ENCODE data around the gene THRB. TPM values are rescaled to one million over a fixed set of nuclear protein-coding genes. Genes with fewer than 3 reads are reported as not detected.

Gene THRB
- total and polyA plus RNA-seq, 4 experiments from 2014 or later, result 0.03 TPM; not detected in 3

DNA sequence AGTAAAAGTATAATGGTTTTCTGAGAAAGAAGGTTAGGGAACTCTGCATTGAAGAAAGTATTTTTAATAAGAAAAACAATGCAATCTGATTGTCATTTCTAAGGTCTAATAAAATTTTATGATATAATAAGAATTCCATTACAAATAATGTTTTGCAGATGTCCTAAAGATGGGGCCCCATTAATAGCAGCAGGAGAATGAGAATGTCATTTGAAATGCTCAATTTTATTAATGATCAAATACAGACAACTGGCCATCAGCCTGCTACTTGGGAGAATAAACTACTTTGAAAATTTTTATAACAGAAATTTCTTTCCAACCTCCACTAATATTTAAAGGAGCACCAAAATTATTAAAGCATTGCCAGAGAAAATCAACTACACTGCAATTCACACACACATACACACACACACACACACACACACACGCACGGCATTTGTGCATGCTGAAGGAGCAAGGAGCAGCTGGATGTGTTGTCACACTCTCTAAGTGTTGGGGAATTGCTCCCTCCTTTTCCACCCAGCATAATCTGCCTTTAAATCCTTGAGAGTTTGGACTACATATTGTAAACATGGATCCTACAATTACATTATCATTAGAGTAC lies 109.5 kb downstream of the THRB start:
- H3K27ac Mint-ChIP-seq, result no peak overlapping the region
- CTCF ChIA-PET (ENCODE audit: partially characterized antibody), result no interaction called here
- H3K4me3 Mint-ChIP-seq, result no peak overlapping the region
- no peak overlapping the region for H3K4me3 ChIP-seq (ENCODE audit: low read length in 2 of 2)
- H3K4me1 Mint-ChIP-seq, result no peaks in the 10 kb centered on the region
- intact Hi-C loops (cut with micrococcal nuclease), result no loop called here
- POLR2A ChIA-PET (ENCODE audit: partially characterized antibody), result no interaction called here
- H3K27ac ChIP-seq (ENCODE audit: low read depth, low read length), result no peak overlapping the region
- H3K36me3 Mint-ChIP-seq, result no peaks in the 10 kb centered on the region
- H3K4me1 ChIP-seq (ENCODE audit: insufficient read depth, low read length), result no peaks in the 10 kb centered on the region
- no peaks in the 10 kb centered on the region for H3K9me3 ChIP-seq (ENCODE audit: control insufficient read depth in 1 of 2, low read length in 2 of 2)
- H3K36me3 ChIP-seq (ENCODE audit: insufficient read depth, low read length), result no peaks in the 10 kb centered on the region
- no peaks in the 10 kb centered on the region for H3K27me3 Mint-ChIP-seq
- peaks cover 0 to 5% (median 0%) of the 10 kb centered on the region in 8 donors for H3K9me3 Mint-ChIP-seq
- DNase-seq, result no peak
- no peaks in the 10 kb centered on the region for H3K27me3 ChIP-seq (ENCODE audit: insufficient read depth, low read length)

DNA sequence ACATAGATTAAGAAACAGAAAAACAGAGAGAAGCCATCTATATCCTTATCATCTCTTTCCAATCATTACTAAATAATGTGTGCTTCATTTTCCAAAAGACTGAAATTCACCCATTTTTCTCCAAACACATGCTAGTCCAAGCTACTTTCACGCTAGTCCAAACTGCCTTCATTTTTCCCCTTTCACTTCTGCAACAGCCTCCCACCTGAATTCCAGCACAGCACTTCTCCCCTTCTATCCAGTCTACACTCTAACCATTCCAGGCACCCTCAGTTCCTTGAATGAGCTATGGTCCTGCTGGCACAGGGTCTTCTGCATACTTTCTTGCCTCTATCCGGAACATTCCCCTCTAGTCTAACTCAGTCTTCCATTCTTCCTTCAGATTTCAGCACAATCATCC lies 112.0 kb downstream of the THRB start:
- Histone ChIP-seq H3K4me1 (ENCODE audit: insufficient read depth, low read length) (no peaks in the 10 kb centered on the region), H3K36me3 (ENCODE audit: insufficient read depth, low read length) (no peaks in the 10 kb centered on the region), H3K4me3 (ENCODE audit: low read length in 2 of 2) (no peak overlapping the region), H3K27ac (ENCODE audit: low read depth, low read length) (no peak overlapping the region), H3K27me3 (ENCODE audit: insufficient read depth, low read length) (no peaks in the 10 kb centered on the region), H3K9me3 (ENCODE audit: control insufficient read depth in 1 of 2, low read length in 2 of 2) (no peaks in the 10 kb centered on the region)
- H3K9me3 Mint-ChIP-seq, result peaks cover 0 to 6% (median 0%) of the 10 kb centered on the region in 8 donors
- no peak overlapping the region for H3K27ac Mint-ChIP-seq
- no peak overlapping the region for H3K4me3 Mint-ChIP-seq
- H3K36me3 Mint-ChIP-seq, result no peaks in the 10 kb centered on the region
- no peaks in the 10 kb centered on the region for H3K4me1 Mint-ChIP-seq
- ChIA-PET CTCF (ENCODE audit: partially characterized antibody) (no interaction called here), POLR2A (ENCODE audit: partially characterized antibody) (no interaction called here)
- intact Hi-C loops (cut with micrococcal nuclease), result no loop called here
- H3K27me3 Mint-ChIP-seq, result no peaks in the 10 kb centered on the region
- no peak for DNase-seq

DNA sequence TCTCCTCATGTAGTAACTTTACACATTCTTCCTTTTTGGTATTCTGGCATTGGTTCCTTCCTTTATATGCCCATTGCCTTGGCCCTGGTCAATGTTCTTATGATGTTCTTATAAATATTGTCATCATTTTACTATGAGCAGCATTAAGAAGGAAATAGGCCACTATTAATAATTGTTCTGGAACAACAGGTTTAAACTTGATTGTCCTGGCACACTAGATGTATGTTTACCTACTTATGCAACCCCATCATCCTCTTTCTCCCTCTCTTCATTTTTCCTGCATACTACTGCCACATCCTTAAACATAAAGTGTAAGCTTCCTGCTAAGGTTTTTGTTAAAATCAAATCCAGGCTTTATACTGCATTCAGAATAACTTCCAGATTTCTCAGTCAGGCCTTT lies 114.7 kb downstream of the THRB start:
- H3K27ac Mint-ChIP-seq, result no peak overlapping the region

DNA sequence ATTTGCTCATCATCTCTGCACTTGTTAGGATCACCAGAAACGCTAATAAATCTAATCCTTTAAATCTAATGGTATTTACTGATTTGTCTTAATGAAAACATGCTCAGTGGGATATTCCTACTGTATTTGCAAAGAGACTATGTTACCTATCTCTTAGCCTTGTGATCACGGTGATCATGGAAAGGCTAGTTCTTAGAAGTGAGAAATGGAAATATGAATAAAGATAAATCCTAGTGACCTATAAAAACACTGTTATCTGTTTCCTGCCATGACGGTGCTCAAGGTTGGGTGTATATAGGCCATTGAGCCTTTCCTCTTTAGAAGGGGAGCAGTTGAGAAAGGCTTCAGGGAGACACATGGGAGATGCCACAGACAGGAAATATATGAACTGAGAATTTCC lies 116.3 kb downstream of the THRB start:
- Histone ChIP-seq H3K27me3 (ENCODE audit: insufficient read depth, low read length) (no peaks in the 10 kb centered on the region), H3K36me3 (ENCODE audit: insufficient read depth, low read length) (no peaks in the 10 kb centered on the region), H3K4me3 (ENCODE audit: low read length in 2 of 2) (no peak overlapping the region), H3K4me1 (ENCODE audit: insufficient read depth, low read length) (no peaks in the 10 kb centered on the region), H3K9me3 (ENCODE audit: control insufficient read depth in 1 of 2, low read length in 2 of 2) (no peaks in the 10 kb centered on the region), H3K27ac (ENCODE audit: low read depth, low read length) (no peak overlapping the region)
- H3K36me3 Mint-ChIP-seq, result no peaks in the 10 kb centered on the region
- no peaks in the 10 kb centered on the region for H3K4me1 Mint-ChIP-seq
- no peak overlapping the region for H3K27ac Mint-ChIP-seq
- DNase-seq, result no peak
- H3K9me3 Mint-ChIP-seq, result peaks cover 0 to 6% (median 0%) of the 10 kb centered on the region in 8 donors
- H3K27me3 Mint-ChIP-seq, result no peaks in the 10 kb centered on the region
- no peak overlapping the region for H3K4me3 Mint-ChIP-seq
- POLR2A ChIA-PET (ENCODE audit: partially characterized antibody), result no interaction called here
- CTCF ChIA-PET (ENCODE audit: partially characterized antibody), result no interaction called here
- intact Hi-C loops (cut with micrococcal nuclease), result no loop called here

More for the DNA sequence above, 114.7 kb downstream of the THRB start:
- Mint-ChIP-seq H3K4me3 (no peak overlapping the region), H3K36me3 (no peaks in the 10 kb centered on the region), H3K9me3 (peaks cover 0 to 6% (median 0%) of the 10 kb centered on the region in 8 donors), H3K4me1 (no peaks in the 10 kb centered on the region), H3K27me3 (no peaks in the 10 kb centered on the region)
- Histone ChIP-seq H3K36me3 (ENCODE audit: insufficient read depth, low read length) (no peaks in the 10 kb centered on the region), H3K4me1 (ENCODE audit: insufficient read depth, low read length) (no peaks in the 10 kb centered on the region), H3K27me3 (ENCODE audit: insufficient read depth, low read length) (no peaks in the 10 kb centered on the region), H3K4me3 (ENCODE audit: low read length in 2 of 2) (no peak overlapping the region), H3K9me3 (ENCODE audit: control insufficient read depth in 1 of 2, low read length in 2 of 2) (no peaks in the 10 kb centered on the region), H3K27ac (ENCODE audit: low read depth, low read length) (no peak overlapping the region)
- no peak for DNase-seq
- ChIA-PET CTCF (ENCODE audit: partially characterized antibody) (no interaction called here), POLR2A (ENCODE audit: partially characterized antibody) (no interaction called here)
- intact Hi-C loops (cut with micrococcal nuclease), result no loop called here

DNA sequence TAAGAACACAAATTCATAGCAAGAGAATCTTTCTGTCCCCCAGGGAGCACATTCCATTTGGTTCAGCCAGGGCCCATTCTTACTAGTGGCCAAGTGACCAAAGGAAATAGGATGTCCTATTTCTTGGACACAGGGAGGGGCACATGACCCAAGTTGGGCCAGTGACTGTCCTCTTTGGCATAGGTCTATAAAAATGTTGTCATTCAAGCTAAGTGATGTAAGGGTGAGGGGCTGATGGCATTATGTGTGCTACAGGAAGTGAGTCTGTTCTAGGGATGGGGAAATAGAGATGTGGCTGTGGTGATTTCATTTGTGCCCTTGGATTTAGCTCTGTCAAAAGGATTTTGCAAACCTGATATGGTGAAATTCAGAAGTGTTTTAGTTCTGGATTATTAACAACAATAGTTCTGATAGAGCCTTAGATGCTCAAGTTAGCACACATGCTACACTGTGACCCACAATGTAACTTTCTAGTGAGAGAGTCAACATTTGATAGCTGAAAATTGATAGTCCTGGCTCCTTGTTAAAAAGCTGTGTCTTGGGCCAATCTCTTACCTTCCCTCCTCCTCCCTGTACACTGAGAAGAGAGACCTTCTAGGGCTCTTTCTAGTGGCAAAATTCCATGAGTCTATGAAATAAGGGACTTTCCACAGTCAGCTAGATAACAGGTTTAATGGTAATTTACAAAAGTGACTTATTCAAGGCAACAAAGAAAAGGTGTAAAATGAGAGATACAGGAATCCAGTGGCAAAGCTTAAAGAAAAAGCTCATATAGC lies 117.2 kb downstream of the THRB start:
- H3K4me3 ChIP-seq (ENCODE audit: low read length in 2 of 2), result no peak overlapping the region
- H3K4me1 Mint-ChIP-seq, result no peaks in the 10 kb centered on the region
- no peaks in the 10 kb centered on the region for H3K9me3 ChIP-seq (ENCODE audit: control insufficient read depth in 1 of 2, low read length in 2 of 2)
- no peaks in the 10 kb centered on the region for H3K36me3 ChIP-seq (ENCODE audit: insufficient read depth, low read length)
- no peaks in the 10 kb centered on the region for H3K36me3 Mint-ChIP-seq
- CTCF ChIA-PET (ENCODE audit: partially characterized antibody), result no interaction called here
- no peaks in the 10 kb centered on the region for H3K27me3 ChIP-seq (ENCODE audit: insufficient read depth, low read length)
- POLR2A ChIA-PET (ENCODE audit: partially characterized antibody), result no interaction called here
- H3K4me3 Mint-ChIP-seq, result no peak overlapping the region
- DNase-seq, result no peak
- H3K4me1 ChIP-seq (ENCODE audit: insufficient read depth, low read length), result no peaks in the 10 kb centered on the region
- H3K27me3 Mint-ChIP-seq, result no peaks in the 10 kb centered on the region
- no peak overlapping the region for H3K27ac Mint-ChIP-seq
- H3K9me3 Mint-ChIP-seq, result peaks cover 0 to 6% (median 0%) of the 10 kb centered on the region in 8 donors
- no peak overlapping the region for H3K27ac ChIP-seq (ENCODE audit: low read depth, low read length)
- intact Hi-C loops (cut with micrococcal nuclease), result no loop called here

DNA sequence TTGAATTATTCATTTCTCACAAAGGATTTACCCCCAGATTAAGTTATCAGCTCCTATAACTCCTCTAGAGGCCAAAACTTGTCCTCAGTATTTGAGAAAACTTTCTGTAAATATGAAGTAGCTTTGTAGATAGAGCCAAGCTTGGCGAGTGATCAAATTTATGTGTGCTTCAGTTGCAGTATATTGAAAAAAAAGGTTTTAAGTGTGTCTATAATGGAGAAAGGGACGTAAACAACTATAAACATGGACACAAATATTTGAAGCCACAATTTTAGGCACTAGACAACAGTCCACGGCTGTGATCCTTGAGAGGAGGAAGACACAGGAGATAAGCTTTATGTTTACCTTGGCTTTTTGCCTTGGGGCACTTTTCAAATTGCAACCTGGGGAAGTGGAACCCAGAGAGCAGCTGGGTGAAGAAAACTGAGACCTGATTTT lies 118.7 kb downstream of the THRB start:
- H3K27ac Mint-ChIP-seq, result no peak overlapping the region
- H3K36me3 Mint-ChIP-seq, result no peaks in the 10 kb centered on the region
- no peaks in the 10 kb centered on the region for H3K4me1 Mint-ChIP-seq
- CTCF ChIA-PET (ENCODE audit: partially characterized antibody), result no interaction called here
- H3K36me3 ChIP-seq (ENCODE audit: insufficient read depth, low read length), result no peaks in the 10 kb centered on the region
- no peaks in the 10 kb centered on the region for H3K9me3 ChIP-seq (ENCODE audit: control insufficient read depth in 1 of 2, low read length in 2 of 2)
- H3K4me3 Mint-ChIP-seq, result no peak overlapping the region
- H3K4me3 ChIP-seq (ENCODE audit: low read length in 2 of 2), result no peak overlapping the region
- H3K27me3 Mint-ChIP-seq, result no peaks in the 10 kb centered on the region
- H3K27ac ChIP-seq (ENCODE audit: low read depth, low read length), result no peak overlapping the region
- H3K27me3 ChIP-seq (ENCODE audit: insufficient read depth, low read length), result no peaks in the 10 kb centered on the region
- POLR2A ChIA-PET (ENCODE audit: partially characterized antibody), result no interaction called here
- H3K9me3 Mint-ChIP-seq, result peaks cover 0 to 4% (median 0%) of the 10 kb centered on the region in 8 donors
- no peaks in the 10 kb centered on the region for H3K4me1 ChIP-seq (ENCODE audit: insufficient read depth, low read length)
- intact Hi-C loops (cut with micrococcal nuclease), result no loop called here
- DNase-seq, result no peak

DNA sequence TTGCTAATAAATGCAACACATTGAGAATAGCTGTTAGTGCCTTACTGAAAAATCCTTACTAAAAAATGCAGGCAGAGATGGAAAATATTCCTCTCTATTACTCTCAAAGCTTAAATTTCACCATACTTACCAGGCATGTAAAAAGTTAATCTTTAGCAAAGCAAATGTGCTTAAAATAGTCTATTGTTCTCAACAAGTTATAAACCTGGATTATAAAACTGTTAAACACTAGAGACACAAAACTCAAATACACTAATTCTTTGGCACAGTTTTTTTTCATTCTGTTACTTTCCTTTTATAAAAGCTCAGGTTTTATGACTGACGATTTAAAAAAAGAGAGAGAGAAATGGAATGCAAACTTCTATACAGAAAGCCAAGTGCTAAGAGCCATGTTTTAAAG lies 119.8 kb downstream of the THRB start:
- no peaks in the 10 kb centered on the region for H3K9me3 ChIP-seq (ENCODE audit: control insufficient read depth in 1 of 2, low read length in 2 of 2)
- no peaks in the 10 kb centered on the region for H3K27me3 Mint-ChIP-seq
- no peak overlapping the region for H3K4me3 ChIP-seq (ENCODE audit: low read length in 2 of 2)
- no peaks in the 10 kb centered on the region for H3K36me3 Mint-ChIP-seq
- no peaks in the 10 kb centered on the region for H3K27me3 ChIP-seq (ENCODE audit: insufficient read depth, low read length)
- no peak overlapping the region for H3K27ac ChIP-seq (ENCODE audit: low read depth, low read length)
- H3K4me1 Mint-ChIP-seq, result no peaks in the 10 kb centered on the region
- H3K4me3 Mint-ChIP-seq, result no peak overlapping the region
- H3K4me1 ChIP-seq (ENCODE audit: insufficient read depth, low read length), result no peaks in the 10 kb centered on the region
- no peaks in the 10 kb centered on the region for H3K36me3 ChIP-seq (ENCODE audit: insufficient read depth, low read length)
- H3K27ac Mint-ChIP-seq, result no peak overlapping the region
- intact Hi-C loops (cut with micrococcal nuclease), result no loop called here
- no peak for DNase-seq
- POLR2A ChIA-PET (ENCODE audit: partially characterized antibody), result no interaction called here
- CTCF ChIA-PET (ENCODE audit: partially characterized antibody), result no interaction called here
- peaks cover 0 to under 1% (median 0%) of the 10 kb centered on the region in 8 donors for H3K9me3 Mint-ChIP-seq

Data from CD4-positive, alpha-beta memory T cell (primary cell).